ENCODE results near the gene CFAP299. TPM values are rescaled to one million over a fixed set of nuclear protein-coding genes. Genes with fewer than 3 reads are reported as not detected.

CFAP299 gene
- total and polyA plus RNA-seq, 2 of the 8 experiments (the other 6 are each of a cell fraction or from before 2014, with no cell fraction given): not detected

GRCh38 chr4:80948141-80948540 is 612.6 kb downstream of the CFAP299 start:
- no peak overlapping the region for H3K27ac ChIP-seq (ENCODE audit: low read depth, low read length)
- H2BK5ac ChIP-seq (ENCODE audit: low read depth, low read length): no peak overlapping the region
- H4K20me1 ChIP-seq (replicated peaks in 1 of 2; ENCODE audit: control insufficient read depth in 1 of 2, insufficient read depth in 2 of 2, low read length in 2 of 2): no peaks in the 10 kb centered on the region
- H2BK20ac ChIP-seq (ENCODE audit: low read length): no peak overlapping the region
- H2BK15ac ChIP-seq (ENCODE audit: low read length): no peak overlapping the region
- POLR2A ChIA-PET (ENCODE audit: partially characterized antibody): no interaction called here
- H2BK120ac ChIP-seq (replicated peaks; ENCODE audit: low read depth, low read length): no peak overlapping the region
- CTCF ChIA-PET (ENCODE audit: partially characterized antibody): interaction anchor here (2.2 kb wide), 1 partner anchor 42 kb away, joined by 6 read pairs; no protein-coding TSS in a partner anchor
- no peak overlapping the region for H2AK5ac ChIP-seq (ENCODE audit: low read depth, low read length)
- no peak overlapping the region for H3K4ac ChIP-seq (replicated peaks; ENCODE audit: insufficient read length, low read depth, low read length)
- H3K23ac ChIP-seq (ENCODE audit: insufficient read length): no peak overlapping the region
- H3K23me2 ChIP-seq (ENCODE audit: low read depth, low read length): no peaks in the 10 kb centered on the region
- DNase-seq (ENCODE audit: low read depth in 1 of 2, low spot score in 2 of 2): no peak
- H3K79me1 ChIP-seq (ENCODE audit: low read depth, low read length): no peaks in the 10 kb centered on the region
- H2BK12ac ChIP-seq (ENCODE audit: low read depth, low read length): no peak overlapping the region
- no peak for FAIRE-seq
- H3K56ac ChIP-seq (replicated peaks; ENCODE audit: insufficient read length, low read depth, low read length): no peak overlapping the region
- no peak overlapping the region for H3K4me3 ChIP-seq (ENCODE audit: extremely low read depth in 1 of 4, insufficient read depth in 2 of 4, low read depth in 3 of 4, low read length in 4 of 4)
- H3K36me3 ChIP-seq (ENCODE audit: control insufficient read depth in 2 of 4, insufficient read depth in 4 of 4, low read length in 3 of 4): no peaks in the 10 kb centered on the region
- H3K79me2 ChIP-seq (ENCODE audit: control insufficient read depth in 1 of 2, insufficient read depth in 2 of 2, low read length in 2 of 2): no peaks in the 10 kb centered on the region
- no peaks in the 10 kb centered on the region for H3K9me3 ChIP-seq (ENCODE audit: insufficient read depth in 2 of 2, low read depth in 1 of 2, low read length in 1 of 2)
- H3K18ac ChIP-seq (ENCODE audit: extremely low read depth, low read length): no peak overlapping the region
- no peak overlapping the region for H3K9ac ChIP-seq (replicated peaks in 1 of 4; ENCODE audit: extremely low read depth in 1 of 4, low read depth in 3 of 4, low read length in 3 of 4)
- H2AFZ ChIP-seq (ENCODE audit: low read length): no peak overlapping the region
- no peaks in the 10 kb centered on the region for H3K4me1 ChIP-seq (replicated peaks in 1 of 4; ENCODE audit: control insufficient read depth in 3 of 4, insufficient read depth in 4 of 4, low read length in 3 of 4)
- no peak overlapping the region for H3K14ac ChIP-seq (ENCODE audit: insufficient read length)
- H4K8ac ChIP-seq (ENCODE audit: extremely low read depth, insufficient read depth, low read length): no peak overlapping the region
- no peaks in the 10 kb centered on the region for H3K27me3 ChIP-seq (replicated peaks in 1 of 4; ENCODE audit: control insufficient read depth in 3 of 4, extremely low read depth in 1 of 4, insufficient read depth in 3 of 4, low read length in 3 of 4)
- no peak overlapping the region for H3K4me2 ChIP-seq (ENCODE audit: insufficient read depth in 1 of 2, low read depth in 2 of 2, low read length in 2 of 2)
- WGBS, 2 experiments (ENCODE audit: extremely low coverage in 1 of 2, insufficient coverage in 1 of 2, insufficient read length in 1 of 2, insufficient replicate concordance in 2 of 2, low coverage in 1 of 2, low lambda C conversion rate in 2 of 2, missing lambda C conversion rate in 1 of 2): 96% methylated on average over 1 of the region's 1 CpG; no CpG with 5 or more reads in 1 of the 2 experiments
- no peak overlapping the region for H4K91ac ChIP-seq (replicated peaks; ENCODE audit: insufficient read length, low read length)
- H4K5ac ChIP-seq (ENCODE audit: insufficient read length, low read depth, low read length): no peak overlapping the region
